Activated naive CD4-positive, alpha-beta T cell treated with anti-CD3 and anti-CD28 coated beads, Interleukin-2, amount 10 ng/mL, durations not matched to agents 5 hours and 36 hours (primary cell): ENCODE measurements around the gene PCDHB5. TPM values are rescaled to one million over a fixed set of nuclear protein-coding genes. Genes with fewer than 3 reads are reported as not detected.

ENCODE experiments used
- total RNA-seq, 2 experiments: library from RNA; stranded (reverse); gene quantifications; one replicate each; pipeline ENCODE4 v1.2.3, GENCODE V29; 2021

Gene PCDHB5
- not detected for total RNA-seq

GRCh38 chr5:141135030-141135717 lies at the start of gene PCDHB5:
TSS of gene PCDHB5 (plus strand) at chr5:141135206. CDS start at chr5:141135435, 229 bp downstream.

GRCh38 chr5:141094481-141095262 lies 40.3 kb upstream of the PCDHB5 start, which contains the start of gene PCDHB2:
TSS of gene PCDHB2 (plus strand) at chr5:141094615. CDS start at chr5:141094791, 176 bp downstream.

GRCh38 chr5:141100243-141100805 lies 34.7 kb upstream of the PCDHB5 start, which contains the start of gene PCDHB3:
TSS of gene PCDHB3 (plus strand) at chr5:141100473. CDS start at chr5:141100650, 177 bp downstream.

GRCh38 chr5:141121563-141121962 lies 13.4 kb upstream of the PCDHB5 start, which contains the start of gene PCDHB4:
TSS of gene PCDHB4 (plus strand) at chr5:141121818. CDS start at chr5:141121999, 181 bp downstream.

GRCh38 chr5:141149812-141150211 lies 14.8 kb downstream of the PCDHB5 start, which contains the start of gene PCDHB6:
TSS of gene PCDHB6 (plus strand) at chr5:141150057. CDS start at chr5:141150258, 201 bp downstream.

GRCh38 chr5:141172381-141173204 lies 37.6 kb downstream of the PCDHB5 start, which contains the start of gene PCDHB7:
TSS of gene PCDHB7 (plus strand) at chr5:141172644. CDS start at chr5:141172836, 192 bp downstream.

GRCh38 chr5:141177577-141178191 lies 42.7 kb downstream of the PCDHB5 start, which contains the start of gene PCDHB8:
TSS of gene PCDHB8 (plus strand) at chr5:141177790. CDS start at chr5:141178035, 245 bp downstream.

GRCh38 chr5:141182248-141182647 lies 47.2 kb downstream of the PCDHB5 start, which contains the start of gene PCDHB16:
TSS of gene PCDHB16 (plus strand) at chr5:141182387. CDS start at chr5:141182560, 173 bp downstream.

GRCh38 chr5:141186897-141187512 lies 52.0 kb downstream of the PCDHB5 start, which contains the start of gene PCDHB9:
TSS of gene PCDHB9 (plus strand) at chr5:141187161. CDS start at chr5:141187319, 158 bp downstream.

Other genes with a start within 250 kb of the PCDHB5 start
- not detected for gene PCDHAC1, start 208.9 kb upstream of the PCDHB5 start, total RNA-seq
- gene PCDHAC2, start 168.7 kb upstream of the PCDHB5 start, total RNA-seq = not detected
- not detected for gene PCDHB1, start 83.8 kb upstream of the PCDHB5 start, total RNA-seq
- gene PCDHB2, start 40.6 kb upstream of the PCDHB5 start, total RNA-seq = under 1 TPM; 0.05 to 0.17 TPM
- gene PCDHB3, start 34.7 kb upstream of the PCDHB5 start, total RNA-seq = not detected
- gene PCDHB4, start 13.4 kb upstream of the PCDHB5 start, total RNA-seq = not detected
- gene PCDHB6, start 14.9 kb downstream of the PCDHB5 start, total RNA-seq = not detected
- not detected for gene PCDHB7, start 37.4 kb downstream of the PCDHB5 start, total RNA-seq
- gene PCDHB8, start 42.6 kb downstream of the PCDHB5 start, total RNA-seq = not detected
- not detected for gene PCDHB16, start 47.2 kb downstream of the PCDHB5 start, total RNA-seq
- gene PCDHB9, start 52.0 kb downstream of the PCDHB5 start, total RNA-seq = not detected
- not detected for gene PCDHB10, start 57.1 kb downstream of the PCDHB5 start, total RNA-seq
- not detected for gene PCDHB11, start 64.4 kb downstream of the PCDHB5 start, total RNA-seq
- not detected for gene PCDHB12, start 73.5 kb downstream of the PCDHB5 start, total RNA-seq
- not detected for gene PCDHB13, start 78.7 kb downstream of the PCDHB5 start, total RNA-seq
- not detected for gene PCDHB14, start 88.1 kb downstream of the PCDHB5 start, total RNA-seq
- not detected for gene PCDHB15, start 110.2 kb downstream of the PCDHB5 start, total RNA-seq
- gene SLC25A2, start 168.8 kb downstream of the PCDHB5 start, total RNA-seq = 1 to 10 TPM in 1 of 2 experiments, under 1 TPM in 1; 0.45 to 1.1 TPM
- 10 to 100 TPM; 73.2 to 73.7 TPM for gene TAF7, start 185.6 kb downstream of the PCDHB5 start, total RNA-seq
- not detected for gene PCDHGA1, start 195.3 kb downstream of the PCDHB5 start, total RNA-seq
- not detected for gene PCDHGA2, start 203.6 kb downstream of the PCDHB5 start, total RNA-seq
- not detected for gene PCDHGA3, start 208.6 kb downstream of the PCDHB5 start, total RNA-seq
- gene PCDHGB1, start 214.9 kb downstream of the PCDHB5 start, total RNA-seq = not detected
- gene PCDHGA4, start 219.8 kb downstream of the PCDHB5 start, total RNA-seq = under 1 TPM; 0.10 to 0.14 TPM
- gene PCDHGB2, start 224.8 kb downstream of the PCDHB5 start, total RNA-seq = under 1 TPM in 1 of 2 experiments, not detected in 1; 0.12 TPM
- gene PCDHGA5, start 229.0 kb downstream of the PCDHB5 start, total RNA-seq = not detected
- under 1 TPM; 0.10 to 0.14 TPM for gene PCDHGB3, start 235.0 kb downstream of the PCDHB5 start, total RNA-seq
- gene PCDHGA6, start 238.7 kb downstream of the PCDHB5 start, total RNA-seq = under 1 TPM; 0.10 to 0.12 TPM
- gene PCDHGA7, start 247.5 kb downstream of the PCDHB5 start, total RNA-seq = not detected